HL-60 (cell line): ENCODE measurements around the gene CTNNA1.

ENCODE experiments used
- GABPA ChIP-seq: IDR thresholded peaks from 2 replicates; pipeline ENCODE4 v1.6.1; 2012; ENCODE audit warnings: low read depth
- POLR2AphosphoS5 ChIP-seq: IDR thresholded peaks from 2 replicates; pipeline ENCODE4 v1.6.1; 2012; ENCODE audit warnings: low read depth
- REST ChIP-seq: IDR thresholded peaks from 2 replicates; pipeline ENCODE4 v1.6.1; 2012; ENCODE audit warnings: low read depth; ENCODE audit not compliant: insufficient replicate concordance
- TF ChIP-seq, protein P1 (sequence below): IDR thresholded peaks from one replicate; pipeline ENCODE4 v1.5.1; 2011; ENCODE audit warnings: low read length, control low read depth, inconsistent platforms; ENCODE audit not compliant: insufficient read depth

GRCh38 chr5:138938526-138938925, 185.3 kb downstream of the CTNNA1 start:
- TF ChIP-seq, protein P1, sequence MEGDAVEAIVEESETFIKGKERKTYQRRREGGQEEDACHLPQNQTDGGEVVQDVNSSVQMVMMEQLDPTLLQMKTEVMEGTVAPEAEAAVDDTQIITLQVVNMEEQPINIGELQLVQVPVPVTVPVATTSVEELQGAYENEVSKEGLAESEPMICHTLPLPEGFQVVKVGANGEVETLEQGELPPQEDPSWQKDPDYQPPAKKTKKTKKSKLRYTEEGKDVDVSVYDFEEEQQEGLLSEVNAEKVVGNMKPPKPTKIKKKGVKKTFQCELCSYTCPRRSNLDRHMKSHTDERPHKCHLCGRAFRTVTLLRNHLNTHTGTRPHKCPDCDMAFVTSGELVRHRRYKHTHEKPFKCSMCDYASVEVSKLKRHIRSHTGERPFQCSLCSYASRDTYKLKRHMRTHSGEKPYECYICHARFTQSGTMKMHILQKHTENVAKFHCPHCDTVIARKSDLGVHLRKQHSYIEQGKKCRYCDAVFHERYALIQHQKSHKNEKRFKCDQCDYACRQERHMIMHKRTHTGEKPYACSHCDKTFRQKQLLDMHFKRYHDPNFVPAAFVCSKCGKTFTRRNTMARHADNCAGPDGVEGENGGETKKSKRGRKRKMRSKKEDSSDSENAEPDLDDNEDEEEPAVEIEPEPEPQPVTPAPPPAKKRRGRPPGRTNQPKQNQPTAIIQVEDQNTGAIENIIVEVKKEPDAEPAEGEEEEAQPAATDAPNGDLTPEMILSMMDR = no peak
- no peak for TF ChIP-seq POLR2AphosphoS5
- TF ChIP-seq REST = no peak
- TF ChIP-seq GABPA = no peak
